Cardiac muscle cell (in vitro differentiated cells and primary cell): Measurements from ENCODE around the gene INTS6L. TPM values are rescaled to one million over a fixed set of nuclear protein-coding genes. Genes with fewer than 3 reads are reported as not detected.

Source experiments
- DNase-seq, 2 donors: peaks; one replicate each; pipeline versions ENCODE4 v3.0.0 to v3.0.0-alpha.2; 2010 to 2017; ENCODE audit warnings: low read depth in 1 of 2, low spot score in 1 of 2
- H3K27ac ChIP-seq: fragments of 200-600 bp; sonication (generic); 2 replicates; pipeline ENCODE4 v1.5.1; 2016
- H3K27me3 ChIP-seq: fragments of 200-600 bp; sonication (generic); 2 replicates; pipeline ENCODE4 v1.6.0; 2016; ENCODE audit warnings: control low read depth
- H3K36me3 ChIP-seq: fragments of 200-600 bp; sonication (generic); 2 replicates; pipeline ENCODE4 v1.5.1; 2016; ENCODE audit warnings: control low read depth
- H3K4me1 ChIP-seq: fragments of 200-600 bp; sonication (generic); 2 replicates; pipeline ENCODE4 v1.8.1; 2017; ENCODE audit warnings: low read depth, mild to moderate bottlenecking, mixed run types
- H3K4me3 ChIP-seq: fragments of 200-600 bp; sonication (generic); 2 replicates; pipeline ENCODE4 v1.5.1; 2016; ENCODE audit warnings: mild to moderate bottlenecking
- H3K9me3 ChIP-seq: fragments of 200-600 bp; sonication (generic); 2 replicates; pipeline ENCODE4 v1.5.1; 2017; ENCODE audit warnings: low read depth, mild to moderate bottlenecking, control low read depth
- polyA plus RNA-seq: library from polyadenylated mRNA; unstranded; fragments of >200 nt; fragmentation: Nextera tagmentation; extraction: Ambion mirVana; gene quantifications from 2 replicates; pipeline ENCODE4 v1.2.1, GENCODE V29; 2016
- total RNA-seq: library from RNA; depleted of rRNA; stranded (reverse); fragments of >200 nt; gene quantifications from 2 replicates; pipeline ENCODE4 v1.2.3, GENCODE V29; 2016
- TF ChIP-seq, protein P1 (sequence below): IDR thresholded peaks from 2 replicates; pipeline ENCODE4 v1.5.1; 2012; ENCODE audit warnings: low read depth, mild to moderate bottlenecking, low read length

INTS6L gene
- total and polyA plus RNA-seq, 2 experiments from 2014 or later, result 21.2 to 49.3 TPM

DNA sequence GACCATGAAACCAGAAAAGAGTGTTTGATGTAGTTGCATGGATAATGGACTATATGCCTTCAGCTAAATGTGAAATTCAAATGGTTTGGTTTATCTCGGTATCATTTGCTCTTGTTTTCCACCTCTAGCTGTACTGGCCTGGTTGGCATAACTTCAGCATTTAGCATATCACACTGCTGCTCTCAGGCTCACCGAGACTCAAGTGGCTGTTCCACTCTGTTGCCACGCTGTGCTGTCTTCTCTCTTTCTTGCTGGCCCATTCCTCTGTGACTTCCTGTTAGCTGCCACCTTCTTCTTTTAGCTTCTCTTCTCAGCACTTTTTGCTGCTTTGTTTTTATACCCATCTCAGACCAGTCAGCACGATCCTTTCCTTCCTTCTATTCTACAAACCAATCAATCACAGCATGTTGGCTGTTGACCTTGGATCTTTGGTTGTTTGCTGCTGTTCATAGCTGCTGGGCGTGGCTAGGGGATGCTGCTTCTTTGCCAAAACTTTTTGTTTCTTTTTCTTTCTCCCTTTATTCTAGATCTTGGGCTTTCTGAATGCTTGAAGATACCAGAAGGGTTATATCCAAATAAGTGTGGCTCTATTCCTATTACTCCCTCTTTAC lies 24.0 kb downstream of the INTS6L start:
- H3K9me3 ChIP-seq, result no peaks in the 10 kb centered on the region
- H3K27me3 ChIP-seq, result no peaks in the 10 kb centered on the region
- H3K36me3 ChIP-seq, result peaks cover under 1% of the 10 kb centered on the region
- no peak overlapping the region for H3K27ac ChIP-seq
- no peaks in the 10 kb centered on the region for H3K4me1 ChIP-seq
- H3K4me3 ChIP-seq, result no peak overlapping the region
- TF ChIP-seq, protein P1, sequence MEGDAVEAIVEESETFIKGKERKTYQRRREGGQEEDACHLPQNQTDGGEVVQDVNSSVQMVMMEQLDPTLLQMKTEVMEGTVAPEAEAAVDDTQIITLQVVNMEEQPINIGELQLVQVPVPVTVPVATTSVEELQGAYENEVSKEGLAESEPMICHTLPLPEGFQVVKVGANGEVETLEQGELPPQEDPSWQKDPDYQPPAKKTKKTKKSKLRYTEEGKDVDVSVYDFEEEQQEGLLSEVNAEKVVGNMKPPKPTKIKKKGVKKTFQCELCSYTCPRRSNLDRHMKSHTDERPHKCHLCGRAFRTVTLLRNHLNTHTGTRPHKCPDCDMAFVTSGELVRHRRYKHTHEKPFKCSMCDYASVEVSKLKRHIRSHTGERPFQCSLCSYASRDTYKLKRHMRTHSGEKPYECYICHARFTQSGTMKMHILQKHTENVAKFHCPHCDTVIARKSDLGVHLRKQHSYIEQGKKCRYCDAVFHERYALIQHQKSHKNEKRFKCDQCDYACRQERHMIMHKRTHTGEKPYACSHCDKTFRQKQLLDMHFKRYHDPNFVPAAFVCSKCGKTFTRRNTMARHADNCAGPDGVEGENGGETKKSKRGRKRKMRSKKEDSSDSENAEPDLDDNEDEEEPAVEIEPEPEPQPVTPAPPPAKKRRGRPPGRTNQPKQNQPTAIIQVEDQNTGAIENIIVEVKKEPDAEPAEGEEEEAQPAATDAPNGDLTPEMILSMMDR, result no peak
- DNase-seq, result no peak

DNA sequence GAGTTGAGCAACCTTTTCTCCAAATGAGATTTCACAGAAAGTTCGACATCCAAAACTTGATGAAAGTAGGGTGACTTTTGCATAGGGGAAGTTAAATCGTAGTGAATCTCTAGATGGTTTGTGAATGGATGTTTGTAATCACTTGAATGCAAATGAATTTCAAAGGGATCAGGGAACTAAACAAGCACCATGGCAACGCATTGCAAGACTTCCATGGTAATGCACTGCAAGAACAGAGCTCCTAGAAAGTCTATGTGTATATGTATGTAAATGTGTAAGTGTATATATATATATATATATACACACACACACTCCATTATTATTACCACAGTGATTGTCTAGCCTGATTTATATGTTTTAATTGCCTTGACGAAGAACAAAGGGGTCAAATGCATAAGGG lies 27.3 kb downstream of the INTS6L start:
- Histone ChIP-seq H3K27me3 (no peaks in the 10 kb centered on the region), H3K27ac (no peak overlapping the region), H3K4me3 (no peak overlapping the region), H3K4me1 (no peaks in the 10 kb centered on the region), H3K36me3 (peaks cover 6% of the 10 kb centered on the region), H3K9me3 (no peaks in the 10 kb centered on the region)
- DNase-seq, result no peak
- TF ChIP-seq, protein P1, result no peak

DNA sequence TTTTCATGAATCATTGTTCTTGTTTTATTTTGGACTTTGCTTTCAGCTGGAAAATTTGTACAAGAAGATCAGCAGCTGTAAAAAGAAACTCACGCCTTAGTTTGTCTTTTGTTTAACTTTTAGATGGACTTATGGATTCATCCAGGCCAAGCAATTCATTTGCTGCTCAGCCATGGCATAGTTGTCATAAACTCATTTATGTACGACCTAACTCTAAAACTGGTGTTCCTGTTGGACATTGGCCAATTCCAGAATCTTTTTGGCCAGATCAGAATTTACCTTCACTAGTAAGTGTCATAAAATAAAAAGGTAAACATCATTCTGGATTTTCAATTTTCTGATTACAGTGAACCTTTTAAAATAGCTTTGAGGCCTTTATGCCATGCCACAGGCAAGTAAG lies 29.1 kb downstream of the INTS6L start:
- no peak for DNase-seq
- H3K27me3 ChIP-seq, result no peaks in the 10 kb centered on the region
- TF ChIP-seq, protein P1, result no peak
- no peaks in the 10 kb centered on the region for H3K4me1 ChIP-seq
- no peaks in the 10 kb centered on the region for H3K9me3 ChIP-seq
- no peak overlapping the region for H3K27ac ChIP-seq
- no peak overlapping the region for H3K4me3 ChIP-seq
- peaks cover 6% of the 10 kb centered on the region for H3K36me3 ChIP-seq

DNA sequence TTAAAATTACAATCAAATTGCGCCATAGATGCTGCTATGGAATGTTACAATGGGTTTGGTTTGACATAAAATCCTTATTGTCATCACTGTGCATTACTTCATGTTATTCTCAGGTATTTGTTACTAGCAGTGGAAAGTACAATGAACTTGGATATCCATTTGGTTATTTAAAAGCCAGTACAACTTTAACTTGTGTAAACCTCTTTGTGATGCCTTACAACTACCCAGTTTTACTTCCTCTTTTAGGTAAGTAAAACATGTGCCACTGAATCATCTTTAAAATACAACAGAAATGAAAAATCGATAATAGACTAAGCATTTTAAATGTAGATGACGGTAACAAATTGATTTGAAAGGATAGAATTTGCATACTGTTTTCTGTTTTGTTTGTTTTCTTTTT lies 35.6 kb downstream of the INTS6L start:
- H3K36me3 ChIP-seq, result peaks cover 6% of the 10 kb centered on the region
- no peak overlapping the region for H3K4me3 ChIP-seq
- TF ChIP-seq, protein P1, result no peak
- H3K9me3 ChIP-seq, result no peaks in the 10 kb centered on the region
- H3K27ac ChIP-seq, result no peak overlapping the region
- DNase-seq, result no peak
- H3K27me3 ChIP-seq, result no peaks in the 10 kb centered on the region
- no peaks in the 10 kb centered on the region for H3K4me1 ChIP-seq

DNA sequence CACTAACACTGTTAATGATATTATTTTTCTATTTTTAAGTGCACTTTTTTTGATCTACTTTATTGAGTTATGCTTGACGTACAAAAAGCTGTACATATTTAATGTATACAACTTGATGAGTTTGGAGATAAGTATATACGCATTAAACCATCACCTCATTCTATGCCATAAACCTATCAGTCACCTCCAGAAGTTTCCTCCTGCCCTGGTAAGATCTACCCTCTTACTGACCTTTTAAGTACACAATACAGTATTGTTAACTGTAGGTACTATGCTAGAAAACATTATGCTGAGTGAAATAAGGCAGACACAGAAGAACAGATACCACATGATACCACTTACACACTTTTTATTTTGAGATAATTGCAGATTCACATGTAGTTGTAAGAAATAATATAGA lies 36.9 kb downstream of the INTS6L start:
- DNase-seq, result no peak
- no peak overlapping the region for H3K27ac ChIP-seq
- no peaks in the 10 kb centered on the region for H3K27me3 ChIP-seq
- H3K4me1 ChIP-seq, result no peaks in the 10 kb centered on the region
- TF ChIP-seq, protein P1, result no peak
- peaks cover 2% of the 10 kb centered on the region for H3K36me3 ChIP-seq
- no peaks in the 10 kb centered on the region for H3K9me3 ChIP-seq
- no peak overlapping the region for H3K4me3 ChIP-seq
